Stimulated activated CD4-positive, alpha-beta T cell treated with anti-CD3 and anti-CD28 coated beads, Interleukin-1b, Interleukin-23, amount 100 ng/mL, for 24 hours (primary cell): ENCODE results near the gene BNIP3.

Source experiments
- DNase-seq, 4 experiments: peaks; one replicate each; pipeline ENCODE4 v3.0.0-alpha.2; 2020; ENCODE audit warnings: low read depth in 4 of 4, low spot score in 1 of 4

Gene BNIP3

GRCh38 chr10:131978851-131979250 is 2.9 kb downstream of the BNIP3 start:
- no peak for DNase-seq

- no peak for DNase-seq
Measured at GRCh38 chr10:131978366-131978765, 3.4 kb downstream of the BNIP3 start.

DNA sequence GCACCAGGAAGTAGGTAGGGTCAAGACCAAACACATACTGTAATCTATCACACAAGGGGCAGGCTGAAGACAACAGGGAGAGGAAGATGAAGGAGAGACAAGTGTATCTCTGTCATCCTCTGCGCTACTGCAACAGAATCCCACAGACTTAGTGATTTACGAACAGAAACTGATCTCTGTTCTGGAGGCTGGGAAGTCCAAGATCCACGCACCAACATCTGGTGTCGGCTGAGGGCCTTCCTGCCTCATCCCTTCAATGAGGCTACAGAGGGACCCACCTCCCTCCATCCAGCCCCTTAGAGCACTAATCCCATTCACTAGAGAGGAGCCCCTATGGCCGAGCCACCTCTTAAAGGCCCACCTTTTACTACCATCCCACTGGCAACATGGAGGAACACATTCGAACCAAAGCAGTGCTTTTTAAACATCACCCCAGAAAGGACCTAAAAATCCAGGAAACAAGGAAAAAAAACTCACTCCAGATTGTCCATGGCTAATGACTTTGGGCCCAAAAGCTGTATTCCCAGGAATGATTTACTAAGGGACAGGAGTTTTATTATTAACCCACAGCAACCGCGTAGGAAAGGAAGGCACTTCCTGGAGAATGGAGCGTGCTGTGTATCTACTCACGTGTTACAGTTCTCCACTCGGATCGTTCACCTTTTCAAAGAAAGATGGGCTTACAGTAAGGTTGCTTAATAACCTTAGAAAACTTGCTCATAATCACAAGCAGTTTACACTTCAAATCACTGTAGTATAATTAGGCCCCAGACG is 4.2 kb downstream of the BNIP3 start:
- no peak for DNase-seq

GRCh38 chr10:131975796-131976195 is 5.9 kb downstream of the BNIP3 start:
- no peak for DNase-seq

- DNase-seq: no peak
Measured at GRCh38 chr10:131975003-131975402, 6.7 kb downstream of the BNIP3 start.

DNA sequence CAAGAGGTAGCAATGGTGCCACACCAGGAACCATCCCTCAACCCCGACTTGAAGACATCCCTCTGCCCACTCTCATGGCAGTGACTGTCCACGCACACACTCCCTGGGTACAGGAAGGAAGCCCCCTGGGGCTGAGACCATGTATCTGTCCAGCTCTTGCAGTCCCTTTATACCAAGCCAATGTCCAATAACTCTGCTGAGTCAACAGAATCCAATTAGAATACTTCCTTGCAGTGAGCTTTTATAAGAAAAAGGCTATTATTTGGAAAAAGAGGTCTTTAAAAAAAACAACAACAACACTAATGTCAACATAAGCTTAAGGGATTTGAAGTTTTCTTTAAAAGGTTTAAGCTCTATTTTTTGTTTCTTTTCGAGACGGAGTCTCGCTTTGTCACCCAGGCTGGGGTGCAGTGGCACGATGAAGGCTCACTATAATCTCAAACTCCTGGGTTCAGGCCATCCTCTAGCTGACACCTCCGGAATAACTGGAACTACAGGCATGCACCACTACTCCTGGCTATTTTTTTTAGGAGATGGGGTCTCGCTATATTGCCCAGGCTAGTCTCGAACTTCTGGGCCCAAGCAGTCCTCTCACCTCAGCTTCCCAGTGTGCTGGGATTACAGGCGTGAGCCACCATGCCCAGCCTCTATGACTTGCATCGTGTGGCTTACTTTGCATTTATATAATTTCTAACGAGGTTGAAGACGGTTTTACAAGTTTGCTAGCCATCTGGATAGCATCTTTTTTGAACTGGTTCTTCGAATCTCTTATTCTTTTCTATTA is 7.5 kb downstream of the BNIP3 start:
- no peak for DNase-seq

DNA sequence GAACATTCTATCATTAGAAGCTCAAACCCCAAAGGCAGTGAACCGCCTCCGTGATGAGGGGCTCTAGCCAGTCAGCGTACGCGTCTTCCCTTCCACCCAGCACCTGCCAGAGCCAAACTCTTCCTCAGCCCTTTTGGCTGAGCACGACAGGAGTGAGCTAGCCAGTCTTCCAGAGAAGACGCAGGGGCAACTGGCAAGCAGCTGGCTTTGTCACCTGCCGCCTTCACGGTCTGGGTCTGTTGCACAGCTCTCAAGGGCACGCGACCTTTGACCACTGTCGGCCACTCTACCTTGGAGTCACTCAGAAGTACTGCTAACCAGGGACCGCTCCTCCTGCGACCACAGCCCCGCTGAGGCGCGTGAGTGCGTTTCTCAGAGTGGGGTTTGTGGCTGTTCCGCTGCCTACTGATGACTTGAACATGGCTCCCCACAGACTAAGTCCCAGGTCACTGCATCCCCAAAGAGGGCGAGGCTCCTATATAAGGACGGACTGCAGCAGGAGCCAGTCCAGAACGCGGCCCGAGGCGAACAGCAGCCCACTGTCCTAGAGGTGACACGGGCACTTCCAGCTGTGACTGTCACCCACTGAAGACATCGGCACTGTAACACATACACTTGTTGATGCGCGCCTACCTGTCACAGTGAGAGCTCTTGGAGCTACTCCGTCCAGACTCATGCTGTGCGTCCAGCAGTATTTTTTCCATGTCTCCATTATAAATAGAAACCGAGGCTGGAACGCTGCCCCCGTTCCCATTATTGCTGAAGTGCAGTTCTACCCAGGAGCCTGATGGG is 8.4 kb downstream of the BNIP3 start:
- DNase-seq: no peak

- no peak for DNase-seq
Measured at GRCh38 chr10:131972474-131973071, 9.2 kb downstream of the BNIP3 start.

- no peak for DNase-seq
Measured at GRCh38 chr10:131971591-131971990, 10.1 kb downstream of the BNIP3 start.

- DNase-seq: no peak
Measured at GRCh38 chr10:131970946-131971345, 10.8 kb downstream of the BNIP3 start.

GRCh38 chr10:131968949-131969348 is 12.8 kb downstream of the BNIP3 start:
- no peak for DNase-seq

DNA sequence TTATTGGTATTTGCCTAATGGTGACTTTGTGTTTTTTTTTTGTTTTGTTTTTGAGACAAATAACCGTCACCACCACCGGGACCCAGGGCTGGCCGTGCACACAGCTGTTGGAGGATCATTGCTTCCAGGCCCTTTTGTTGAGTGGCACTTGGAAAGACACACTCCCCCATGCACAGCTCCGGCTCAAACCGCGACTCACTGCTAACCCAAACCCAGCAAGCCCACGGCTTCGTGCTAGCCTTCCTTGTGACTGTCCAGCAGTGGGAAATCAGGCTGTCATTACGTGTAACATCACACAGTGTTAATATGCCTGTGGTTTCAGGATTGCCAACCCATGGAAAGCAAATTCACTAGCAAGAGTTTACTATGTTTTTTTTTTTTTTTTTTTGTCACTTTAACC is 17.4 kb downstream of the BNIP3 start:
- no peak for DNase-seq

- no peak for DNase-seq
Measured at GRCh38 chr10:131963811-131964210, 17.9 kb downstream of the BNIP3 start.

GRCh38 chr10:131963350-131963749 is 18.4 kb downstream of the BNIP3 start:
- no peak for DNase-seq

DNA sequence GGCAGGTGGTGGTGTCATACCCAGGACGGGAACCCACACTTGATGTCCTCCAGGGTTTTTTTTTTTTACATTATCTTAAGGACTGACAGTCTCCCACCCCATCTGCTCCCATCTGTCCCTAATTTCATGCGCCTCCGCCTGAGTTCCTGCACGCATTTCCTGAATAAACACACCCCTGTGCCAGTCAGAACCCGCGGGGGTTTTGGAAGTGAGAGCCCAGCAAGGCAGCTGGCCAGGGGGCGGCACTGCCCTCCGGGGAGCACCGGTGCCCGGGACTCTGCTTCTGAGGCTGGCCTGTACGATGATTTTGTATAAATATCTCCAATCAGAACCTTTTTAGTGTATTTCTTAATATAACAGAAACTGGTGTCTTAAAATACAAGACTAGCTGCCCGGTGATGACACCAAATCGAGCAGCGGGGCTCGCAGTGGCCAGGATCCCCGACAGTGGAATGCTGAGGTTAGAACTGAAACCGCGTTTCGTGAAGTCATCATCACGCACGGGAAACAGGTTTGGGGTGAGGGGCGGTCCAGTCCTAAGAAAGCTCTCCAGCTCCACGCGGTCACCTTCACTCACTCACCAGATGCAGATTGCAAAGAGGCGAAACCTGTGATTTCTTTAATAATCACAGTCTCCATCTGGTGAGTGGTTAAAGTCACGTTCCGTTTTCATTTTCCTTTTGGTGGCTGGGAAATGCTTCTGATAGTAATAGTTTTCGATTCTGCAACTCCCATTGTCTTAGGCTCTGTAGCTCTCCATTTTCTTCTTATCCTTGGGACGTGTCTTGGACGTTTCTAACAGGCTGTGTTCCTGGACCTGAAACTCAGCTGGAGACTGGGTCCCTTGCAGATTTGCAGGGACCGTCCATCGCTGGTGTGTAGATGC is 19.7 kb downstream of the BNIP3 start:
- no peak for DNase-seq

DNA sequence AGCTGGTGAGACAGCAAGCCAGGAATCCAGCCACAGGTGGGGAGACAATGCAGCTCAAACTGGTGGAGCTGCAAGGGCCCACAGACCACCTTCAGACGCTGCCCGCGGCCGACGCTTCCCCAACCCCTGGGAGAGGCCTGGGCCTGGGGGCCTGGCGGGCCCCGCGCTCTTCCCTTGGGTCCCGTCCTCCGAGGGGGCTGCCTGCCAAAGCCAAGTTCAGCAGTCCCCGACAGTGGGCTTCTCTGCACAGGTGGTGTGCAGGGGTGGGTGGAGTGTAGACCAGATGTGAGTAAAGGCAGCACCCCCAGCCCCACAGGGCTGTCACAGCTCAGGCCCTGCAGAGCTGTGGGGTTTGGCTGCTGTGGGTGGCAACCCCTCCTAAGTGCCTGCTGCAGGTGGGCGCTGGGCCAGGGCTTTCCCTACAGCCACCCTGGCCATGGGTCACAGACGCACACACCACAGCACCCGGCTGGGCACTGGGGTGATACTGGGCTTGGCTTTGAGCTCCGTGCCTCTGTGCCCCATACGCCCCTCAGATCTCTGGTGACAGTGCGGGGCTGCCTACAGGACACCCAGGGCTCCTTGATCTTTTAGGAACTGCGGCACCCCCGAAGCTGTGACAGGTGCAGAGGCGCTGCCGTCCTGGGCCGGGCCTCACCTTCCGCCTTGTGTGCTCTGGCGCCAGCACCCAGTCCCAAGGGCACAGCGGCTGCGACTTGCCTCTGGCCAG is 20.5 kb downstream of the BNIP3 start:
- DNase-seq: no peak

DNA sequence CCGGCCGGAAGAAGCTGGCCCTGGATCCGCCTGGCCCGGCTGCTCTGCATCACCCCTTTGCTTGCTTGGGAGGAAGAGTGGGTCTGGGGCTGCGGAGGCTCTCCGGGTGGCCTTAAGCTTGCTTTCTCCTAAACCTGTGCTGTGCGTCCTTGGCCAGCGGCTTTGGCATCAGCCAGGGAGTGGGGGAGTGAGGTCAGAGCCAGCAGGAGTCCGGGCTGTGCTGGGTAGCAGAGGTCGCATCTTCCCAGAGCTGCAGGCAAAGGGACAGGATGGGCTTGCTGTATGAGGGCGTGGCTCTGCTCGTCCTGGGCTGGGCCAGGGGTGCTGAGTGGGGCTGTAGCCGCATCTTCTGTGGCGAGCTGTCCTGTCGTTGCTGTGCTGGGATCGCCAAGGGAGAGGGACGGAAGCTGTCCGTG is 21.1 kb downstream of the BNIP3 start:
- no peak for DNase-seq

DNA sequence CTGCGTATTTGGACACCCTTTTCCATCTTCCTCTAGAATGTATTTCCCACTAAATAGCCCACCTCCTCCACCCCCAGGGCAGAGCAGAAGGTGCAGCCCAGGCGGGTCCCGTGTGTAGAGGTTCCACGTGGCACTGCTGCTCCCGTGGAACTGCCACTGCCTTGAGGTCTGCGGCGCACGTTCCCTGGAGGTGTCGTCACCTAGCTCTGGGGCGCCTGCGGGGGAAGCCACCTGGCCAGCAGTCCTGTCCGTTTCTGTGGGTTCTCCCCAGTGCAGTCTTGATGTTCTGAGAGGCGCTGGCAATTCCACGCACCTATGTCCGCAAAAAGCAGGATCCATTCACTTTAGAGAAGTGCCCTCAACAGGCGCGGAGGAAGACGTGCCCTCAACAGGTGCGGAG is 21.9 kb downstream of the BNIP3 start:
- DNase-seq: no peak

GRCh38 chr10:131955591-131956340 is 26.0 kb downstream of the BNIP3 start:
- DNase-seq: no peak
